Neural crest cell (in vitro differentiated cells): Measurements from ENCODE around the gene PIGR. TPM values are rescaled to one million over a fixed set of nuclear protein-coding genes. Genes with fewer than 3 reads are reported as not detected.

Experiments
- DNase-seq: peaks from one replicate; pipeline ENCODE4 v3.0.0; 2021; ENCODE audit warnings: low read depth, mixed read lengths, low spot score
- H3K27ac Mint-ChIP-seq: one replicate; pipeline ENCODE4 v1.8.0; 2021; ENCODE audit warnings: mild to moderate bottlenecking, mixed read lengths; ENCODE audit not compliant: unreplicated experiment
- H3K27me3 Mint-ChIP-seq: 2 replicates; pipeline ENCODE4 v1.8.0; 2021; ENCODE audit warnings: low read depth, mild to moderate bottlenecking, mixed read lengths
- H3K36me3 Mint-ChIP-seq: 2 replicates; pipeline ENCODE4 v1.8.0; 2021; ENCODE audit warnings: low read depth, mild to moderate bottlenecking, mixed read lengths
- H3K4me1 Mint-ChIP-seq: 2 replicates; pipeline ENCODE4 v1.8.0; 2021; ENCODE audit warnings: mixed read lengths
- H3K4me3 Mint-ChIP-seq: one replicate; pipeline ENCODE4 v1.8.0; 2021; ENCODE audit warnings: mild to moderate bottlenecking, mixed read lengths
- H3K9me3 Mint-ChIP-seq: 2 replicates; pipeline ENCODE4 v1.8.0; 2021; ENCODE audit warnings: mixed read lengths
- CTCF ChIP-seq: fragments of 200-600 bp; sonication (generic); conservative IDR thresholded peaks from 2 replicates; pipeline ENCODE4 v1.5.0; 2021; ENCODE audit warnings: antibody characterized with exemption, mild to moderate bottlenecking
- total RNA-seq: library from RNA; stranded (reverse); gene quantifications from 2 replicates; pipeline ENCODE4 v1.2.1, GENCODE V29; 2021

The PIGR gene
- total RNA-seq, 1 donor from 2014 or later, result not detected

- Mint-ChIP-seq H3K36me3 (no peaks in the 10 kb centered on the region), H3K27ac (no peak overlapping the region), H3K9me3 (no peaks in the 10 kb centered on the region), H3K27me3 (peaks cover 9% of the 10 kb centered on the region), H3K4me3 (no peak overlapping the region), H3K4me1 (no peaks in the 10 kb centered on the region)
- TF ChIP-seq CTCF, result no peak
- no peak for DNase-seq
These were observed 52.9 kb downstream of the PIGR start for GRCh38 chr1:206893380-206893779.

GRCh38 chr1:206892351-206892984 lies 53.8 kb downstream of the PIGR start:
- no peaks in the 10 kb centered on the region for H3K36me3 Mint-ChIP-seq
- TF ChIP-seq CTCF, result no peak
- no peak overlapping the region for H3K4me3 Mint-ChIP-seq
- H3K9me3 Mint-ChIP-seq, result no peaks in the 10 kb centered on the region
- DNase-seq, result no peak
- no peak overlapping the region for H3K27ac Mint-ChIP-seq
- peaks cover 15% of the 10 kb centered on the region for H3K27me3 Mint-ChIP-seq
- H3K4me1 Mint-ChIP-seq, result no peaks in the 10 kb centered on the region

- Mint-ChIP-seq H3K36me3 (no peaks in the 10 kb centered on the region), H3K9me3 (no peaks in the 10 kb centered on the region), H3K27me3 (peaks cover 21% of the 10 kb centered on the region), H3K27ac (no peak overlapping the region), H3K4me1 (no peaks in the 10 kb centered on the region), H3K4me3 (no peak overlapping the region)
- no peak for TF ChIP-seq CTCF
- DNase-seq, result no peak
These were observed 54.9 kb downstream of the PIGR start for GRCh38 chr1:206891412-206891811.

GRCh38 chr1:206890125-206891060 lies 55.9 kb downstream of the PIGR start:
- no peaks in the 10 kb centered on the region for H3K9me3 Mint-ChIP-seq
- no peak overlapping the region for H3K27ac Mint-ChIP-seq
- H3K4me3 Mint-ChIP-seq, result no peak overlapping the region
- no peaks in the 10 kb centered on the region for H3K36me3 Mint-ChIP-seq
- no peaks in the 10 kb centered on the region for H3K4me1 Mint-ChIP-seq
- TF ChIP-seq CTCF, result no peak
- peaks cover 29% of the 10 kb centered on the region for H3K27me3 Mint-ChIP-seq
- DNase-seq, result no peak

- Mint-ChIP-seq H3K27ac (no peak overlapping the region), H3K4me1 (no peaks in the 10 kb centered on the region), H3K9me3 (no peaks in the 10 kb centered on the region), H3K4me3 (no peak overlapping the region), H3K36me3 (no peaks in the 10 kb centered on the region), H3K27me3 (peaks cover 40% of the 10 kb centered on the region)
- DNase-seq, result no peak
- TF ChIP-seq CTCF, result no peak
These were observed 58.6 kb downstream of the PIGR start for GRCh38 chr1:206887701-206888100.
